ENCODE measurements around the gene KCNJ9. TPM values are rescaled to one million over a fixed set of nuclear protein-coding genes. Genes with fewer than 3 reads are reported as not detected.
A peak's percentile ranks its signal among the peaks of the same experiment; 100 is the strongest.

KCNJ9 gene
- total RNA-seq, 1 donor from 2014 or later, result not detected

DNA sequence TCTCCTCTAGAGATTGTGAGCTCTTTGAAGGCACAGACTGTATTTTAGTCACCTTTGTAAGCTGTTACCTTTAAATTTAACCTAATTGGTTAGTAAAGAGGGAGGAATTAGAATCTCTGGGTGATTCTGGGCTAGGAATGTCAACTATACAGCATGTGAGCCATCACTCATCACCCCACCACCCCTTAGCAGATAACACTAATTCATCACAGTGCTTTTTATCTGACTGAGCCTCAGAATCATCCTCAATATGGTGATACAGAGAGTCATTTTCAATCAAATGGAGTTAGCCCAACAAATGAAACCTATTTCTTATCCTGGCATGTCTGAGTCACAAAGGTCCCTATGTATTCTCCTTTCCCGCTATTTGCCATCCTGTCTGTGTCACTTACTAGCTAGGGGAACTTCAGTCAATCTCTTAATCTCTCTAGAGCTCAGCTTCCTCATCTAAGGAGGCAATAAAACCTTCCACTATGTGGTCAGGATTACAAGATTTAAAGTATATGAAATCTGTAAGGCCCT is 24.6 kb upstream of the KCNJ9 start:
- Histone ChIP-seq H3K9ac (ENCODE audit: low read length) (no peak overlapping the region), H3K36me3 (ENCODE audit: insufficient read depth, low read length) (no peaks in the 10 kb centered on the region), H4K20me1 (ENCODE audit: insufficient read depth, low read length) (no peaks in the 10 kb centered on the region), H3K4me3 (ENCODE audit: insufficient read depth, low read depth, low read length) (no peak overlapping the region), H3K9me3 (ENCODE audit: insufficient read depth, low read depth, low read length) (no peaks in the 10 kb centered on the region), H3K79me2 (ENCODE audit: insufficient read depth, low read length) (no peaks in the 10 kb centered on the region), H3K27me3 (ENCODE audit: insufficient read depth, low read length) (peaks cover 48% of the 10 kb centered on the region), H2AFZ (ENCODE audit: low read depth, low read length) (no peak overlapping the region), H3K4me1 (ENCODE audit: insufficient read depth, low read length) (no peaks in the 10 kb centered on the region), H3K27ac (ENCODE audit: low read depth, low read length) (no peak overlapping the region), H3K4me2 (ENCODE audit: low read length) (no peak overlapping the region)
- FAIRE-seq, result no peak
- DNase-seq (ENCODE audit: low read depth), result no peak
- H3K9me3 Mint-ChIP-seq (ENCODE audit: unreplicated experiment), result no peaks in the 10 kb centered on the region
- H3K4me3 Mint-ChIP-seq (ENCODE audit: unreplicated experiment), result no peak overlapping the region
- peaks cover 61% of the 10 kb centered on the region for H3K27me3 Mint-ChIP-seq (ENCODE audit: low read depth, unreplicated experiment)
- H3K4me1 Mint-ChIP-seq (ENCODE audit: low read depth, unreplicated experiment), result no peaks in the 10 kb centered on the region
- TF ChIP-seq EZH2 (IDR thresholded peaks at IDR 0.05; ENCODE audit: insufficient read depth, low read length), result no peak
- TF ChIP-seq, protein P1, sequence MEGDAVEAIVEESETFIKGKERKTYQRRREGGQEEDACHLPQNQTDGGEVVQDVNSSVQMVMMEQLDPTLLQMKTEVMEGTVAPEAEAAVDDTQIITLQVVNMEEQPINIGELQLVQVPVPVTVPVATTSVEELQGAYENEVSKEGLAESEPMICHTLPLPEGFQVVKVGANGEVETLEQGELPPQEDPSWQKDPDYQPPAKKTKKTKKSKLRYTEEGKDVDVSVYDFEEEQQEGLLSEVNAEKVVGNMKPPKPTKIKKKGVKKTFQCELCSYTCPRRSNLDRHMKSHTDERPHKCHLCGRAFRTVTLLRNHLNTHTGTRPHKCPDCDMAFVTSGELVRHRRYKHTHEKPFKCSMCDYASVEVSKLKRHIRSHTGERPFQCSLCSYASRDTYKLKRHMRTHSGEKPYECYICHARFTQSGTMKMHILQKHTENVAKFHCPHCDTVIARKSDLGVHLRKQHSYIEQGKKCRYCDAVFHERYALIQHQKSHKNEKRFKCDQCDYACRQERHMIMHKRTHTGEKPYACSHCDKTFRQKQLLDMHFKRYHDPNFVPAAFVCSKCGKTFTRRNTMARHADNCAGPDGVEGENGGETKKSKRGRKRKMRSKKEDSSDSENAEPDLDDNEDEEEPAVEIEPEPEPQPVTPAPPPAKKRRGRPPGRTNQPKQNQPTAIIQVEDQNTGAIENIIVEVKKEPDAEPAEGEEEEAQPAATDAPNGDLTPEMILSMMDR (IDR thresholded peaks at IDR 0.05; ENCODE audit: insufficient read depth, low read depth, low read length), result no peak
- H3K36me3 Mint-ChIP-seq (ENCODE audit: low read depth, unreplicated experiment), result peaks cover 2% of the 10 kb centered on the region
- H3K27ac Mint-ChIP-seq (ENCODE audit: unreplicated experiment), result no peak overlapping the region

DNA sequence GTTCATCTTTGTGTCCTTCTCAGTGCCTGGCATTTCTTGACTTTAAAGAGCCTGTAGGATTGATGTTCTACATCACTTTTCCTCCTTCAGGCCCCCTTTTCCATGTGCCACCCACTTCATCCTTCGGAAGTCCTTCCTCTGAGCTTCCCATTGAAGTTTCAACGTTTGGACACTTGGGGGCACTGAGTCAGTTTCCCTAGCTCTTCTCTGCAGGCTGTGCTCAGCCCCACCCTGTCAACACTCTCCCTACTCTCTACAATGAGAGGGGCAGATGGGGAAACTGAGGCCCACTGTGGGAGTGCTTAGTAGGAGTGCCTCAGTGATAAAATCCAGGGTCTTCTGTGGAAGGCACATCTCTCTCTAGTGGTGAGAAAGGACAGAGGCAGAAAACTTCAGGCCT is 23.3 kb upstream of the KCNJ9 start:
- Histone ChIP-seq H3K27me3 (ENCODE audit: insufficient read depth, low read length) (peaks cover 41% of the 10 kb centered on the region), H4K20me1 (ENCODE audit: insufficient read depth, low read length) (no peaks in the 10 kb centered on the region), H3K4me3 (ENCODE audit: insufficient read depth, low read depth, low read length) (no peak overlapping the region), H3K9me3 (ENCODE audit: insufficient read depth, low read depth, low read length) (no peaks in the 10 kb centered on the region), H3K4me2 (ENCODE audit: low read length) (no peak overlapping the region), H3K9ac (ENCODE audit: low read length) (no peak overlapping the region), H3K27ac (ENCODE audit: low read depth, low read length) (no peak overlapping the region), H2AFZ (ENCODE audit: low read depth, low read length) (no peak overlapping the region), H3K4me1 (ENCODE audit: insufficient read depth, low read length) (no peaks in the 10 kb centered on the region), H3K79me2 (ENCODE audit: insufficient read depth, low read length) (no peaks in the 10 kb centered on the region), H3K36me3 (ENCODE audit: insufficient read depth, low read length) (no peaks in the 10 kb centered on the region)
- H3K36me3 Mint-ChIP-seq (ENCODE audit: low read depth, unreplicated experiment), result peaks cover 2% of the 10 kb centered on the region
- TF ChIP-seq, protein P1 (IDR thresholded peaks at IDR 0.05; ENCODE audit: insufficient read depth, low read depth, low read length), result peak; percentile 18
- no peak for TF ChIP-seq EZH2 (IDR thresholded peaks at IDR 0.05; ENCODE audit: insufficient read depth, low read length)
- FAIRE-seq, result no peak
- H3K27ac Mint-ChIP-seq (ENCODE audit: unreplicated experiment), result no peak overlapping the region
- no peak overlapping the region for H3K4me3 Mint-ChIP-seq (ENCODE audit: unreplicated experiment)
- DNase-seq (ENCODE audit: low read depth), result no peak
- H3K27me3 Mint-ChIP-seq (ENCODE audit: low read depth, unreplicated experiment), result peaks cover 53% of the 10 kb centered on the region
- H3K4me1 Mint-ChIP-seq (ENCODE audit: low read depth, unreplicated experiment), result no peaks in the 10 kb centered on the region
- H3K9me3 Mint-ChIP-seq (ENCODE audit: unreplicated experiment), result no peaks in the 10 kb centered on the region

DNA sequence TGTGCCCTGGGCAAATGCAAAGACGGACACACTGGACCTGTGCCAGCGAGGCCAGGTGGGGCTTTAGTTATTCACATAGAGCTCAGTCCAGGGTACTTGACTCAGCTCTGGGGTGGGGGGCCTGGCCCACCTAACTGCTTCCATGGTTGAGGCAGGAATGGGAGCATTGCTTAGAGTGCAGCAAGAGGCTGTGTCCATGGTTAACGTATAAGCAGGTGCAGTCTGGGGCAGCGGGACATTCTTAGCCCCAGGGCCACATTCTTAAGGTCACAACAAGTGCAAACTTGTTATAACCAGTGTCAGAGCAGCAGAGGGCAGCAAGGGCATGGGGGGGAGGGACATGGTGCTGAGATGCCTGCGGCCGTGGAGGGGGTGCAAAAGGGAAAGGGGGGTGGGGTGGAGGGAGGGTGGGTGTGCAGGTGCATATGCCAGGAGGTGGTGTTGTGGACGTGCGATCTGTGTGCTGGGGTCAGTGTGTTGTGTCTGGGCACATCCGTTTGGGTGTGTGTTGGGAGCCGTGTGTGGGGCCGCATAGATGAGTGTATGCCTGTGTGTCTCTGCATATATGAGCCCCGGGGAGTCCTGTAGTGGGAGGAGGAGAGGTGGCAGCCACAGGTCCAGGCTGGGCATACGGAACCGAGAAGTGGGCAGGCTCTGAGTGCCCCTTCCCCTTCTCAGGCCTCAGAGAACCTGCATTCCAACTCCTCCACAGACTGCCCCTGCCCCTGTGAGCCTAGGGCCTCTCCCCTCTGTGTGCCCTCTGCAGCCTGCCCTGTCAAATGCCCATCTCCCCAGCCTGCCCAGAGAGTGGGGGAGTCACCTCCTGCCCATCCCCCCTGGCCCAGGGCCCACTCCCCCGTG is 19.7 kb upstream of the KCNJ9 start:
- Histone ChIP-seq H3K9me3 (ENCODE audit: insufficient read depth, low read depth, low read length) (no peaks in the 10 kb centered on the region), H3K9ac (ENCODE audit: low read length) (no peak overlapping the region), H3K36me3 (ENCODE audit: insufficient read depth, low read length) (no peaks in the 10 kb centered on the region), H3K27me3 (ENCODE audit: insufficient read depth, low read length) (peaks cover 53% of the 10 kb centered on the region), H2AFZ (ENCODE audit: low read depth, low read length) (no peak overlapping the region), H3K79me2 (ENCODE audit: insufficient read depth, low read length) (no peaks in the 10 kb centered on the region), H3K4me1 (ENCODE audit: insufficient read depth, low read length) (no peaks in the 10 kb centered on the region), H3K27ac (ENCODE audit: low read depth, low read length) (no peak overlapping the region), H3K4me3 (ENCODE audit: insufficient read depth, low read depth, low read length) (no peak overlapping the region), H3K4me2 (ENCODE audit: low read length) (no peak overlapping the region), H4K20me1 (ENCODE audit: insufficient read depth, low read length) (no peaks in the 10 kb centered on the region)
- TF ChIP-seq, protein P1 (IDR thresholded peaks at IDR 0.05; ENCODE audit: insufficient read depth, low read depth, low read length), result no peak
- H3K4me1 Mint-ChIP-seq (ENCODE audit: low read depth, unreplicated experiment), result no peaks in the 10 kb centered on the region
- H3K27me3 Mint-ChIP-seq (ENCODE audit: low read depth, unreplicated experiment), result peaks cover 50% of the 10 kb centered on the region
- no peak for DNase-seq (ENCODE audit: low read depth)
- no peak for FAIRE-seq
- no peak overlapping the region for H3K27ac Mint-ChIP-seq (ENCODE audit: unreplicated experiment)
- no peak overlapping the region for H3K4me3 Mint-ChIP-seq (ENCODE audit: unreplicated experiment)
- H3K36me3 Mint-ChIP-seq (ENCODE audit: low read depth, unreplicated experiment), result no peaks in the 10 kb centered on the region
- H3K9me3 Mint-ChIP-seq (ENCODE audit: unreplicated experiment), result peaks cover 2% of the 10 kb centered on the region

Data from astrocyte (in vitro differentiated cells and primary cell).